Keratinocyte (primary cell): ENCODE data around the gene KCNJ9.

Experiments
- EZH2 ChIP-seq: IDR thresholded peaks from one replicate; pipeline ENCODE4 v1.6.1; 2012; ENCODE audit warnings: inconsistent platforms, mild to moderate bottlenecking, low read length, moderate library complexity
- TF ChIP-seq, protein P1 (sequence below), 3 experiments: IDR thresholded peaks in 1 of 3; conservative IDR thresholded peaks in 1 of 3; optimal IDR thresholded peaks in 1 of 3; 2 replicates in 2 of 3; 3 replicates in 1 of 3; pipeline versions ENCODE3 to v1.5.1; 2011; ENCODE audit warnings: low read length in 3 of 3, mild to moderate bottlenecking in 3 of 3, moderate library complexity in 2 of 3, control low read depth in 1 of 3, inconsistent platforms in 1 of 3; ENCODE audit not compliant: insufficient read depth in 2 of 3; ENCODE audit errors: extremely low read depth in 1 of 3

GRCh38 chr1:160103658-160104408 lies 22.5 kb downstream of the KCNJ9 start:
- TF ChIP-seq, protein P1, sequence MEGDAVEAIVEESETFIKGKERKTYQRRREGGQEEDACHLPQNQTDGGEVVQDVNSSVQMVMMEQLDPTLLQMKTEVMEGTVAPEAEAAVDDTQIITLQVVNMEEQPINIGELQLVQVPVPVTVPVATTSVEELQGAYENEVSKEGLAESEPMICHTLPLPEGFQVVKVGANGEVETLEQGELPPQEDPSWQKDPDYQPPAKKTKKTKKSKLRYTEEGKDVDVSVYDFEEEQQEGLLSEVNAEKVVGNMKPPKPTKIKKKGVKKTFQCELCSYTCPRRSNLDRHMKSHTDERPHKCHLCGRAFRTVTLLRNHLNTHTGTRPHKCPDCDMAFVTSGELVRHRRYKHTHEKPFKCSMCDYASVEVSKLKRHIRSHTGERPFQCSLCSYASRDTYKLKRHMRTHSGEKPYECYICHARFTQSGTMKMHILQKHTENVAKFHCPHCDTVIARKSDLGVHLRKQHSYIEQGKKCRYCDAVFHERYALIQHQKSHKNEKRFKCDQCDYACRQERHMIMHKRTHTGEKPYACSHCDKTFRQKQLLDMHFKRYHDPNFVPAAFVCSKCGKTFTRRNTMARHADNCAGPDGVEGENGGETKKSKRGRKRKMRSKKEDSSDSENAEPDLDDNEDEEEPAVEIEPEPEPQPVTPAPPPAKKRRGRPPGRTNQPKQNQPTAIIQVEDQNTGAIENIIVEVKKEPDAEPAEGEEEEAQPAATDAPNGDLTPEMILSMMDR (optimal IDR thresholded peaks at IDR 0.05 in 1 of 3, IDR thresholded peaks at IDR 0.05 in 1 of 3, conservative IDR thresholded peaks at IDR 0.05 in 1 of 3; ENCODE audit: extremely low read depth in 1 of 3, insufficient read depth in 2 of 3, low read length in 3 of 3), result no peak
- TF ChIP-seq EZH2, result no peak
